HepG2 (cell line): Measurements from ENCODE around the gene PCDHAC1. TPM values are rescaled to one million over a fixed set of nuclear protein-coding genes. Genes with fewer than 3 reads are reported as not detected.

Experiments
- ATAC-seq: fragments of 200-7000 bp; cut with Tn5 transposase; 3 replicates; pipeline ENCODE4 v1.9.1; 2020; ENCODE audit warnings: mild to moderate bottlenecking, moderate library complexity
- BruUV-seq: library from RNA; stranded (reverse); fragments of 400-500 nt; replicated peaks from 2 replicates; lab custom pipeline; 2021; lab: Mats Ljungman, UMichigan
- CTCF ChIA-PET: fragments of 300-600 bp; formaldehyde crosslinking; extraction: SDS; loops from one replicate; lab custom pipeline; 2021; ENCODE audit warnings: low total read pairs, inconsistent platforms, low intra/inter-chr PET ratio; lab: Yijun Ruan, JAX
- POLR2A ChIA-PET: fragments of 350-600 bp; sonication (Branson Sonifier 250); formaldehyde crosslinking; loops from one replicate; lab custom pipeline; 2020; ENCODE audit warnings: antibody characterized with exemption, inconsistent platforms; lab: Yijun Ruan, JAX
- DNase-seq: peaks from one replicate; pipeline ENCODE4 v3.0.0-alpha.2; 2015; ENCODE audit warnings: low spot score
- FAIRE-seq: peaks from 3 replicates; lab custom pipeline; 2011; peaks lifted over from hg19 to GRCh38; lab: Jason Lieb, UNC
- H2AFZ ChIP-seq: one replicate; pipeline ENCODE4 v1.6.1; 2011; ENCODE audit warnings: low read length, inconsistent platforms
- H3K27ac ChIP-seq: fragments of 300-600 bp; 3 replicates; pipeline ENCODE4 v1.8.0; 2011; ENCODE audit warnings: mixed run types, mild to moderate bottlenecking, mixed read lengths, low read length, inconsistent platforms; ENCODE audit not compliant: insufficient read depth; ENCODE audit errors: extremely low read length
- H3K27me3 ChIP-seq, 2 experiments: fragments of 200-600 bp in 1 of 2; 2 replicates in 1 of 2; 3 replicates in 1 of 2; pipeline versions ENCODE4 v1.6.0 to v1.8.0; 2011; ENCODE audit warnings: low read length in 2 of 2, mild to moderate bottlenecking in 2 of 2, moderate library complexity in 2 of 2, inconsistent platforms in 1 of 2; ENCODE audit not compliant: insufficient read depth in 2 of 2, control insufficient read depth in 1 of 2
- H3K36me3 ChIP-seq, 2 experiments: fragments of 200-600 bp in 1 of 2; replicated peaks in 1 of 2; 2 replicates in 1 of 2; 3 replicates in 1 of 2; pipeline versions ENCODE4 v1.5.1 to v1.8.0; 2011; ENCODE audit warnings: low read length in 2 of 2, inconsistent platforms in 1 of 2; ENCODE audit not compliant: insufficient read depth in 2 of 2, control insufficient read depth in 1 of 2
- H3K4me1 ChIP-seq: 2 replicates; pipeline ENCODE4 v1.5.1; 2012; ENCODE audit warnings: low read length, inconsistent platforms; ENCODE audit not compliant: insufficient read depth
- H3K4me2 ChIP-seq: 2 replicates; pipeline ENCODE4 v1.6.0; 2011; ENCODE audit warnings: low read depth, low read length, inconsistent platforms
- H3K4me3 ChIP-seq, 3 experiments: fragments of 200-600 bp in 1 of 3; sonication (generic), shearing (Covaris generic) in 1 of 3; replicated peaks in 1 of 3; 2 replicates each; pipeline ENCODE4 v1.5.1; 2011 to 2016; ENCODE audit warnings: low read length in 3 of 3, inconsistent platforms in 2 of 3, low read depth in 2 of 3, mild to moderate bottlenecking in 2 of 3, control low read depth in 1 of 3, mixed read lengths in 1 of 3; ENCODE audit not compliant: insufficient read depth in 1 of 3
- H3K79me2 ChIP-seq: one replicate; pipeline ENCODE4 v1.6.1; 2011; ENCODE audit warnings: low read length, inconsistent platforms; ENCODE audit not compliant: insufficient read depth
- H3K9ac ChIP-seq: 2 replicates; pipeline ENCODE4 v1.6.0; 2011; ENCODE audit warnings: mild to moderate bottlenecking, low read depth, low read length, inconsistent platforms; ENCODE audit not compliant: insufficient read depth
- H3K9me3 ChIP-seq: 2 replicates; pipeline ENCODE4 v1.5.1; 2012; ENCODE audit warnings: mild to moderate bottlenecking, low read length
- H4K20me1 ChIP-seq: 2 replicates; pipeline ENCODE4 v1.6.0; 2011; ENCODE audit warnings: inconsistent platforms, mild to moderate bottlenecking, low read length, moderate library complexity; ENCODE audit not compliant: insufficient read depth
- CEBPZ ChIP-seq: IDR thresholded peaks from 2 replicates; pipeline ENCODE4 v1.6.1; 2012; ENCODE audit warnings: low read length, improper control_type of control experiment
- HBP1 ChIP-seq: IDR thresholded peaks from 2 replicates; pipeline ENCODE4 v1.6.1; 2016; ENCODE audit warnings: low read depth, control low read depth
- POLR2AphosphoS2 ChIP-seq: IDR thresholded peaks from 2 replicates; pipeline ENCODE4 v1.6.1; 2011; ENCODE audit warnings: low read depth, low read length, improper control_type of control experiment
- RFXANK ChIP-seq: IDR thresholded peaks from 2 replicates; pipeline ENCODE4 v1.6.1; 2016
- SMARCC2 ChIP-seq: fragments of 450-650 bp; IDR thresholded peaks from 2 replicates; pipeline ENCODE4 v1.6.1; 2017; ENCODE audit warnings: antibody characterized with exemption, mild to moderate bottlenecking
- SP140L ChIP-seq: sonication (generic); formaldehyde crosslinking; IDR thresholded peaks from 2 replicates; pipeline ENCODE4 v1.4.0; 2020; ENCODE audit warnings: missing genetic modification reagents, borderline replicate concordance
- SPEN ChIP-seq: sonication (generic); formaldehyde crosslinking; IDR thresholded peaks from 2 replicates; pipeline ENCODE4 v1.5.1; 2020; ENCODE audit warnings: low read depth, mild to moderate bottlenecking, missing genetic modification reagents
- TFE3 ChIP-seq: IDR thresholded peaks from 2 replicates; pipeline ENCODE4 v1.6.1; 2016
- ZBTB25 ChIP-seq: IDR thresholded peaks from 2 replicates; pipeline ENCODE4 v1.6.1; 2018; ENCODE audit warnings: missing genetic modification reagents
- ZNF569 ChIP-seq: sonication (generic); formaldehyde crosslinking; IDR thresholded peaks from 2 replicates; pipeline ENCODE4 v1.5.0; 2020; ENCODE audit warnings: mild to moderate bottlenecking, missing genetic modification reagents, moderate library complexity, borderline replicate concordance
- ZNF816 ChIP-seq: sonication (generic); formaldehyde crosslinking; IDR thresholded peaks from 2 replicates; pipeline ENCODE4 v1.8.0; 2022; ENCODE audit warnings: missing genetic modification reagents, mild to moderate bottlenecking, borderline replicate concordance
- ZSCAN31 ChIP-seq: sonication (generic); formaldehyde crosslinking; IDR thresholded peaks from 2 replicates; pipeline ENCODE4 v1.5.0; 2020; ENCODE audit warnings: low read depth, mild to moderate bottlenecking, missing genetic modification reagents
- WGBS: methylation state at CpG from one replicate; pipeline ENCODE4 v1.1.6; 2017; ENCODE audit warnings: low lambda C conversion rate; 5-methylcytosine and 5-hydroxymethylcytosine counted together
- in situ Hi-C: cut with HindIII; loops from 2 replicates; pipeline ENCODE4 v1.10.0; 2017; ENCODE audit warnings: low pct_unique_long_range_greater_than_20kb; ENCODE audit not compliant: extremely low pct_ligation_motif_present
- intact Hi-C: fragments of 100-400 bp; cut with micrococcal nuclease; formaldehyde crosslinking; loops from one replicate; pipeline ENCODE4 v1.10.0; 2022; ENCODE audit not compliant: unreplicated experiment
- polyA plus RNA-seq, 8 experiments: library from polyadenylated mRNA; depleted of rRNA in 3 of 8; stranded (reverse) in 7 of 8; unstranded in 1 of 8; fragments of >200 nt; fragmentation: Illumina TruSeq in 4 of 8; extraction: Trizol in 4 of 8; gene quantifications; 2 replicates each; pipeline versions ENCODE4 v1.2.1 to v1.2.3, GENCODE V29; 2011 to 2016; ENCODE audit warnings: low read depth in 4 of 8, missing spikeins in 1 of 8, mixed read lengths in 1 of 8; ENCODE audit not compliant: insufficient read depth in 1 of 8
- total RNA-seq, 5 experiments: library from RNA; depleted of rRNA; stranded (reverse); fragments of >200 nt; fragmentation: Illumina TruSeq; extraction: Trizol; gene quantifications; 2 replicates each; pipeline ENCODE4 v1.2.3, GENCODE V29; 2016; ENCODE audit warnings: low read depth in 1 of 5

PCDHAC1 gene
- total and polyA plus RNA-seq, 2 of the 13 experiments (the other 11 are each of a cell fraction or from before 2014, with no cell fraction given) = 0.04 TPM; not detected in 1

GRCh38 chr5:140967226-140967893, 41.3 kb downstream of the PCDHAC1 start:
- no peaks in the 10 kb centered on the region for H3K36me3 ChIP-seq
- in situ Hi-C loops = no loop called here
- H3K4me2 ChIP-seq = no peak overlapping the region
- no peak overlapping the region for H3K9ac ChIP-seq
- no peak overlapping the region for H3K4me3 ChIP-seq
- intact Hi-C loops = no loop called here
- no peak overlapping the region for H3K27ac ChIP-seq
- H4K20me1 ChIP-seq = no peaks in the 10 kb centered on the region
- CTCF ChIA-PET = no interaction called here
- H3K27me3 ChIP-seq = peaks cover 0 to 20% of the 10 kb centered on the region in 2 experiments; a peak in 3 of 5 replicates
- FAIRE-seq (no peak), ATAC-seq (no peak; the same call in 1 of the 3 replicates)
- 82% methylated on average over 8 of the region's 34 CpGs for WGBS
- no peak overlapping the region for H2AFZ ChIP-seq
- no peaks in the 10 kb centered on the region for H3K79me2 ChIP-seq
- no peaks in the 10 kb centered on the region for H3K9me3 ChIP-seq
- POLR2A ChIA-PET = no interaction called here
- TF ChIP-seq SMARCC2 = no peak
- TF ChIP-seq POLR2AphosphoS2 = no peak
- no peak for TF ChIP-seq SP140L (CRISPR knock-in tag)
- no peak for TF ChIP-seq ZNF816 (CRISPR knock-in tag)
- no peak for TF ChIP-seq TFE3
- TF ChIP-seq RFXANK (CRISPR knock-in tag) = no peak
- TF ChIP-seq HBP1 (CRISPR knock-in tag) = no peak
- TF ChIP-seq ZBTB25 (CRISPR knock-in tag) = no peak
- TF ChIP-seq SPEN = no peak
- TF ChIP-seq ZNF569 (CRISPR knock-in tag) = no peak
- TF ChIP-seq CEBPZ = no peak
- no peak for TF ChIP-seq ZSCAN31
- TF ChIP-seq, all 625 proteins: peak for 0
- H3K4me1 ChIP-seq = no peaks in the 10 kb centered on the region
- no peak for DNase-seq
- BruUV-seq = no TSS peak
